ENCODE results near the gene PARVA. TPM values are rescaled to one million over a fixed set of nuclear protein-coding genes. Genes with fewer than 3 reads are reported as not detected.

PARVA gene
- total and polyA plus RNA-seq, 8 donors = 70.2 to 108 (median 94.2) TPM

GRCh38 chr11:12546122-12546521 lies 168.8 kb downstream of the PARVA start:
- TF ChIP-seq, protein P1, sequence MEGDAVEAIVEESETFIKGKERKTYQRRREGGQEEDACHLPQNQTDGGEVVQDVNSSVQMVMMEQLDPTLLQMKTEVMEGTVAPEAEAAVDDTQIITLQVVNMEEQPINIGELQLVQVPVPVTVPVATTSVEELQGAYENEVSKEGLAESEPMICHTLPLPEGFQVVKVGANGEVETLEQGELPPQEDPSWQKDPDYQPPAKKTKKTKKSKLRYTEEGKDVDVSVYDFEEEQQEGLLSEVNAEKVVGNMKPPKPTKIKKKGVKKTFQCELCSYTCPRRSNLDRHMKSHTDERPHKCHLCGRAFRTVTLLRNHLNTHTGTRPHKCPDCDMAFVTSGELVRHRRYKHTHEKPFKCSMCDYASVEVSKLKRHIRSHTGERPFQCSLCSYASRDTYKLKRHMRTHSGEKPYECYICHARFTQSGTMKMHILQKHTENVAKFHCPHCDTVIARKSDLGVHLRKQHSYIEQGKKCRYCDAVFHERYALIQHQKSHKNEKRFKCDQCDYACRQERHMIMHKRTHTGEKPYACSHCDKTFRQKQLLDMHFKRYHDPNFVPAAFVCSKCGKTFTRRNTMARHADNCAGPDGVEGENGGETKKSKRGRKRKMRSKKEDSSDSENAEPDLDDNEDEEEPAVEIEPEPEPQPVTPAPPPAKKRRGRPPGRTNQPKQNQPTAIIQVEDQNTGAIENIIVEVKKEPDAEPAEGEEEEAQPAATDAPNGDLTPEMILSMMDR (IDR thresholded peaks at IDR 0.05) = no peak
- ATAC-seq = no peak
- DNase-seq = no peak
- no peaks in the 10 kb centered on the region for H3K36me3 ChIP-seq
- no peak overlapping the region for H3K4me3 ChIP-seq
- no peaks in the 10 kb centered on the region for H3K9me3 ChIP-seq
- H3K27me3 ChIP-seq = no peaks in the 10 kb centered on the region
- no peak overlapping the region for H3K27ac ChIP-seq
- peaks cover 0 to 3% of the 10 kb centered on the region in 2 donors for H3K4me1 ChIP-seq
- intact Hi-C loops (cut with DNase I) = no loop called here

- intact Hi-C loops (cut with DNase I) = no loop called here
- Histone ChIP-seq H3K9me3 (no peaks in the 10 kb centered on the region), H3K4me1 (no peaks in the 10 kb centered on the region), H3K27me3 (no peaks in the 10 kb centered on the region), H3K27ac (no peak overlapping the region), H3K4me3 (no peak overlapping the region), H3K36me3 (no peaks in the 10 kb centered on the region)
- no peak for ATAC-seq
- TF ChIP-seq, protein P1 (IDR thresholded peaks at IDR 0.05) = no peak
- no peak for DNase-seq
These were observed 169.3 kb downstream of the PARVA start for GRCh38 chr11:12546660-12547059.

DNA sequence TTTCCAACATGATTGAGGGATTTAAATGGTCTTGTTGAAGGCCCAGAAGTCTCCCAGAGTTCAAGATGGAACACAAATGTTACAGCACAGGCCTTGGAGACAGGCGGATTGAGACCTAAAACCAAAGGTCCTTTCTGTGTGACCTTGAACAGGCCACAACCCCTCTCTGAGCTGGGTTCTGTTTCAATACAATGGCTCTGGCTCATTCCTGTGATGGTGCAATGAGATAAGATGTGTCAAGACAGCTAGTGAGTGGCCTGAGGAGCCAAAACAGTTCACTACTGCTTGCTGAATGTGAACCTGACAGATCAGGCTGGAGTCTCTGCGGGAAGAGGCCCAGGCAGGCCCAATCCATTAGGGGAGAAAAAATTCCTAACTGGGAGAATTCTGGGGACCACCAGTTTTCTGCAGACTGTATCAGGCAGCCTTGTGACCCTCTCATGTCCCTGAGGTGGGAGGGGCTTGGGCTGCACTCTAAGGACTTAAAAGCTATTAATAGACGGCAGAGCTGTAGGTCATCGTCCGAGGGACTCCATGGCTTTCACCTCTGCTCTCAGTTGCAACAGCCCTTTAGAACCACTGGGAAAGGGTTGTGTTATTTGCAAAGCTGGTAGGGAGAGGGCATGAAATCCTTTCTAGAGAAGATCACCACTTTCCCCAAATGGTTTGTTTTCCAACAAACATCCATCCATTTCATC lies 170.7 kb downstream of the PARVA start:
- H3K9me3 ChIP-seq = no peaks in the 10 kb centered on the region
- H3K36me3 ChIP-seq = no peaks in the 10 kb centered on the region
- DNase-seq (no peak), ATAC-seq (no peak)
- intact Hi-C loops (cut with DNase I) = no loop called here
- no peak overlapping the region for H3K4me3 ChIP-seq
- H3K4me1 ChIP-seq = no peaks in the 10 kb centered on the region
- H3K27ac ChIP-seq = no peak overlapping the region
- TF ChIP-seq, protein P1 (IDR thresholded peaks at IDR 0.05) = no peak
- no peaks in the 10 kb centered on the region for H3K27me3 ChIP-seq

DNA sequence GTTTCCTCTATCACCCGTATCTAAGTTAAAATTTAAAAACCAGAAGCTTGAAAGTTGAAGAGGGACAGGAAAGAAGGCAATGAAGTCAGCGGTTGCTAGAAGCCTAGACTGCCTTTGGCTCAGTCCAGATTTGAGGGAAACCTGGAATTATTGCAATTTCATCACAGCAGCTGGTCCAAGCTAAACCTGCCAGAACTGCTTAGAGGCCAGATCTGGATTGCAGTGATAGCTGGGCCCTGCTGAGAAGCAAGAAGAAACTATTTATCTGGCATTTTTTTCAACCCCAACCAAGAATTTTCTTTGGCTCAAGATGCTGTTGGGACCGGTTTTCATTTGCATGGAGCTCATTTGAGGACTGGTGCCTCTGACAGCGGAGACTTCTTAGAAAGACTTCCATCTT lies 175.3 kb downstream of the PARVA start:
- TF ChIP-seq, protein P1 (IDR thresholded peaks at IDR 0.05) = no peak
- peak; percentile 56 for ATAC-seq
- Histone ChIP-seq H3K27me3 (no peaks in the 10 kb centered on the region), H3K4me3 (no peak overlapping the region), H3K36me3 (no peaks in the 10 kb centered on the region), H3K27ac (no peak overlapping the region), H3K9me3 (no peaks in the 10 kb centered on the region), H3K4me1 (peaks cover 0 to 6% of the 10 kb centered on the region in 2 donors)
- intact Hi-C loops (cut with DNase I) = no loop called here
- DNase-seq = peak in 2 of 4 donors; percentile 73 to 82

- H3K4me1 ChIP-seq = peaks cover 0 to 6% of the 10 kb centered on the region in 2 donors
- TF ChIP-seq, protein P1 (IDR thresholded peaks at IDR 0.05) = no peak
- H3K27ac ChIP-seq = no peak overlapping the region
- H3K27me3 ChIP-seq = no peaks in the 10 kb centered on the region
- no peaks in the 10 kb centered on the region for H3K36me3 ChIP-seq
- no peak overlapping the region for H3K4me3 ChIP-seq
- no peaks in the 10 kb centered on the region for H3K9me3 ChIP-seq
- DNase-seq = no peak
- intact Hi-C loops (cut with DNase I) = no loop called here
- ATAC-seq = no peak
These were observed 176.8 kb downstream of the PARVA start for GRCh38 chr11:12554122-12554521.
